IMR-90 (cell line): ENCODE measurements around the gene THEMIS2. TPM values are rescaled to one million over a fixed set of nuclear protein-coding genes. Genes with fewer than 3 reads are reported as not detected.

Source experiments
- ATAC-seq: fragments of 200-7000 bp; cut with Tn5 transposase; 2 replicates; pipeline ENCODE4 v1.9.1; 2020; ENCODE audit warnings: low read depth, mild to moderate bottlenecking, moderate library complexity
- BruUV-seq: library from RNA; stranded (reverse); fragments of 400-500 nt; replicated peaks from 2 replicates; lab custom pipeline; 2021; lab: Mats Ljungman, UMichigan
- CTCF ChIA-PET: fragments of 300-600 bp; formaldehyde crosslinking; extraction: SDS; loops from one replicate; lab custom pipeline; 2021; ENCODE audit warnings: antibody characterized with exemption; lab: Yijun Ruan, JAX
- POLR2A ChIA-PET: fragments of 300-600 bp; sonication (Branson Sonifier 250); formaldehyde crosslinking; loops from one replicate; lab custom pipeline; 2022; ENCODE audit warnings: antibody characterized with exemption; ENCODE audit not compliant: unreplicated experiment; lab: Charles Lee
- DNase-seq: peaks from one replicate; pipeline ENCODE4 v3.0.0; 2013
- H2AFZ ChIP-seq: replicated peaks from 2 replicates; pipeline ENCODE3; 2013; ENCODE audit warnings: low read length, mild to moderate bottlenecking; ENCODE audit not compliant: poor library complexity
- H2AK5ac ChIP-seq: 2 replicates; pipeline ENCODE4 v1.6.1; 2013; ENCODE audit warnings: low read depth, low read length, inconsistent platforms
- H2AK9ac ChIP-seq: replicated peaks from 2 replicates; pipeline ENCODE3; 2013; ENCODE audit warnings: mild to moderate bottlenecking, low read depth, low read length, moderate library complexity; ENCODE audit not compliant: poor library complexity
- H2BK120ac ChIP-seq: 2 replicates; pipeline ENCODE4 v1.6.1; 2013; ENCODE audit warnings: low read depth, low read length, inconsistent platforms
- H2BK15ac ChIP-seq: 3 replicates; pipeline ENCODE4 v1.6.1; 2013; ENCODE audit warnings: low read depth, low read length, inconsistent platforms
- H2BK20ac ChIP-seq: 2 replicates; pipeline ENCODE4 v1.6.1; 2013; ENCODE audit warnings: low read depth, mild to moderate bottlenecking, inconsistent platforms, low read length, moderate library complexity
- H2BK5ac ChIP-seq: 2 replicates; pipeline ENCODE4 v1.6.1; 2013; ENCODE audit warnings: mild to moderate bottlenecking, low read depth, low read length, inconsistent platforms; ENCODE audit not compliant: poor library complexity, severe bottlenecking
- H3K14ac ChIP-seq: replicated peaks from 2 replicates; pipeline ENCODE4 v1.6.1; 2013; ENCODE audit warnings: low read depth, low read length, inconsistent platforms
- H3K18ac ChIP-seq: 2 replicates; pipeline ENCODE4 v1.6.1; 2013; ENCODE audit warnings: low read depth, low read length, control low read depth
- H3K23ac ChIP-seq: 2 replicates; pipeline ENCODE4 v1.6.1; 2013; ENCODE audit warnings: low read depth, low read length, inconsistent platforms
- H3K27ac ChIP-seq: 2 replicates; pipeline ENCODE4 v1.5.1; 2013; ENCODE audit warnings: mild to moderate bottlenecking, control low read depth, low read length; ENCODE audit not compliant: insufficient read depth
- H3K27me3 ChIP-seq: 2 replicates; pipeline ENCODE4 v1.6.1; 2013; ENCODE audit warnings: low read length; ENCODE audit not compliant: control insufficient read depth, insufficient read depth
- H3K36me3 ChIP-seq: 2 replicates; pipeline ENCODE4 v1.6.1; 2013; ENCODE audit warnings: low read length, mixed read lengths; ENCODE audit not compliant: control insufficient read depth, insufficient read depth
- H3K4ac ChIP-seq: 2 replicates; pipeline ENCODE4 v1.6.1; 2013; ENCODE audit warnings: low read depth, low read length, inconsistent platforms
- H3K4me1 ChIP-seq: 2 replicates; pipeline ENCODE4 v1.6.1; 2013; ENCODE audit warnings: low read length, mixed read lengths; ENCODE audit not compliant: control insufficient read depth, insufficient read depth
- H3K4me2 ChIP-seq: 2 replicates; pipeline ENCODE4 v1.6.1; 2013; ENCODE audit warnings: low read depth, mild to moderate bottlenecking, control low read depth, low read length, moderate library complexity
- H3K4me3 ChIP-seq: 2 replicates; pipeline ENCODE4 v1.5.1; 2013; ENCODE audit warnings: low read depth, mild to moderate bottlenecking, control low read depth, low read length, moderate library complexity; ENCODE audit not compliant: insufficient read depth
- H3K56ac ChIP-seq: 2 replicates; pipeline ENCODE4 v1.6.1; 2013; ENCODE audit warnings: low read length, inconsistent platforms; ENCODE audit not compliant: insufficient read depth; ENCODE audit errors: extremely low read depth
- H3K79me1 ChIP-seq, 2 experiments: 2 replicates each; pipeline ENCODE4 v1.6.1; 2013; ENCODE audit warnings: low read length in 2 of 2, inconsistent platforms in 1 of 2, low read depth in 1 of 2
- H3K9ac ChIP-seq: 2 replicates; pipeline ENCODE4 v1.6.1; 2013; ENCODE audit warnings: low read depth, low read length, control low read depth
- H3K9me1 ChIP-seq: 2 replicates; pipeline ENCODE4 v1.6.1; 2013; ENCODE audit warnings: low read length, inconsistent platforms; ENCODE audit not compliant: insufficient read depth
- H3K9me3 ChIP-seq: 2 replicates; pipeline ENCODE4 v1.6.1; 2013; ENCODE audit warnings: low read length; ENCODE audit not compliant: control insufficient read depth, insufficient read depth
- H4K20me1 ChIP-seq: 2 replicates; pipeline ENCODE4 v1.6.1; 2013; ENCODE audit warnings: low read length, inconsistent platforms; ENCODE audit not compliant: insufficient read depth
- H4K5ac ChIP-seq: 2 replicates; pipeline ENCODE4 v1.6.1; 2013; ENCODE audit warnings: mild to moderate bottlenecking, low read depth, low read length, control low read depth
- H4K8ac ChIP-seq, 2 experiments: 2 replicates each; pipeline ENCODE4 v1.6.1; 2013; ENCODE audit warnings: low read depth in 2 of 2, low read length in 2 of 2, control low read depth in 1 of 2, inconsistent platforms in 1 of 2
- H4K91ac ChIP-seq: 2 replicates; pipeline ENCODE4 v1.6.1; 2013; ENCODE audit warnings: low read depth, low read length, inconsistent platforms; ENCODE audit not compliant: insufficient read depth
- CEBPB ChIP-seq: IDR thresholded peaks from 2 replicates; pipeline ENCODE4 v1.6.1; 2012; ENCODE audit warnings: low read depth, low read length, improper control_type of control experiment
- CHD1 ChIP-seq: IDR thresholded peaks from 2 replicates; pipeline ENCODE4 v1.6.1; 2012; ENCODE audit warnings: low read depth, low read length, improper control_type of control experiment
- CTCF ChIP-seq: conservative IDR thresholded peaks from 2 replicates; pipeline ENCODE4 v1.5.1; 2012; ENCODE audit warnings: mild to moderate bottlenecking, low read depth, low read length, improper control_type of control experiment
- MAZ ChIP-seq: IDR thresholded peaks from 2 replicates; pipeline ENCODE4 v1.6.1; 2012; ENCODE audit warnings: low read depth, mild to moderate bottlenecking, low read length, improper control_type of control experiment, moderate library complexity, borderline replicate concordance
- MXI1 ChIP-seq: IDR thresholded peaks from 2 replicates; pipeline ENCODE4 v1.6.1; 2012; ENCODE audit warnings: low read depth, mild to moderate bottlenecking, low read length, moderate library complexity, borderline replicate concordance
- POLR2A ChIP-seq: IDR thresholded peaks from 2 replicates; pipeline ENCODE4 v1.6.1; 2012; ENCODE audit warnings: mild to moderate bottlenecking, low read depth, low read length
- RAD21 ChIP-seq: IDR thresholded peaks from 2 replicates; pipeline ENCODE4 v1.6.1; 2012; ENCODE audit warnings: low read length, improper control_type of control experiment
- RCOR1 ChIP-seq: IDR thresholded peaks from 2 replicates; pipeline ENCODE4 v1.6.1; 2012; ENCODE audit warnings: mild to moderate bottlenecking, low read length, improper control_type of control experiment; ENCODE audit not compliant: insufficient replicate concordance
- RFX5 ChIP-seq: IDR thresholded peaks from 2 replicates; pipeline ENCODE4 v1.8.0; 2012; ENCODE audit warnings: low read depth, mild to moderate bottlenecking, low read length, moderate library complexity
- SMC3 ChIP-seq: fragments of 150-350 bp; IDR thresholded peaks from 2 replicates; pipeline ENCODE4 v1.6.1; 2016; ENCODE audit warnings: low read depth, mild to moderate bottlenecking, antibody characterized with exemption, low read length, moderate library complexity
- WGBS, 2 experiments: methylation state at CpG; one replicate each; pipeline versions ENCODE4 v1.1.5 to v1.1.7; 2013; ENCODE audit warnings: missing lambda C conversion rate in 2 of 2; ENCODE audit not compliant: insufficient read length in 1 of 2; ENCODE audit errors: extremely low coverage in 2 of 2; 5-methylcytosine and 5-hydroxymethylcytosine counted together
- dilution Hi-C: fragments of 300-500 bp; cut with HindIII; formaldehyde crosslinking; loops from one replicate; pipeline ENCODE4 v1.14.3; 2018; ENCODE audit warnings: low sequenced_read_pairs; ENCODE audit not compliant: unreplicated experiment
- in situ Hi-C: fragments of 300-500 bp; cut with MboI; formaldehyde crosslinking; loops from 3 replicates; pipeline ENCODE4 v1.14.3; 2019; ENCODE audit warnings: low sequenced_read_pairs, inconsistent platforms, mixed read lengths
- intact Hi-C: fragments of 100-400 bp; cut with micrococcal nuclease; formaldehyde crosslinking; loops from 2 replicates; pipeline ENCODE4 v1.10.0; 2022
- polyA plus RNA-seq, 3 experiments: library from polyadenylated mRNA; depleted of rRNA; stranded (reverse); fragments of >200 nt; gene quantifications; 2 replicates each; pipeline ENCODE4 v1.2.3, GENCODE V29; 2012; ENCODE audit warnings: low replicate concordance in 1 of 3
- total RNA-seq: library from RNA; depleted of rRNA; stranded (reverse); fragments of >200 nt; gene quantifications from 2 replicates; pipeline ENCODE4 v1.2.3, GENCODE V29; 2012

THEMIS2 gene
- total and polyA plus RNA-seq, 2 of the 4 experiments (the other 2 are of a cell fraction): 4.5 to 5.0 TPM

GRCh38 chr1:27858072-27858948, 14.0 kb upstream of the THEMIS2 start:
- Histone ChIP-seq H3K4me3 (no peak overlapping the region), H2AK5ac (peak overlapping the region; percentile 16; the same call in 1 of the 2 replicates), H3K23ac (no peak overlapping the region), H2AK9ac (peak overlapping the region; percentile 44), H2BK5ac (no peak overlapping the region), H3K79me1 (no peaks in the 10 kb centered on the region), H2BK15ac (no peak overlapping the region), H3K9me1 (peaks cover 9% of the 10 kb centered on the region; the same call in 1 of the 2 replicates), H3K4ac (no peak overlapping the region; the same call in 1 of the 2 replicates), H3K4me2 (peak overlapping the region; percentile 39; the same call in 1 of the 2 replicates), H3K14ac (no peak overlapping the region), H3K9ac (no peak overlapping the region), H4K8ac (no peak overlapping the region; a peak in 1 of 4 replicates), H4K5ac (no peak overlapping the region), H2AFZ (peak overlapping the region; percentile 91), H3K4me1 (peaks cover 5% of the 10 kb centered on the region), H3K27ac (no peak overlapping the region), H4K20me1 (no peaks in the 10 kb centered on the region), H3K36me3 (no peaks in the 10 kb centered on the region), H3K9me3 (no peaks in the 10 kb centered on the region), H2BK20ac (no peak overlapping the region), H4K91ac (no peak overlapping the region), H3K18ac (no peak overlapping the region), H2BK120ac (peak overlapping the region; percentile 20; the same call in 1 of the 2 replicates), H3K27me3 (no peaks in the 10 kb centered on the region), H3K56ac (no peak overlapping the region)
- TF ChIP-seq RCOR1: no peak
- no peak for TF ChIP-seq RFX5
- peak; percentile 99 for TF ChIP-seq RAD21
- TF ChIP-seq SMC3: peak; percentile 93
- TF ChIP-seq CHD1: no peak
- peak; percentile 90 for TF ChIP-seq MAZ
- TF ChIP-seq CTCF: peak; percentile 98
- no peak for TF ChIP-seq MXI1
- TF ChIP-seq POLR2A: peak; percentile 48; the same call in 1 of the 2 replicates
- TF ChIP-seq CEBPB: no peak
- no TSS peak for BruUV-seq
- ChIA-PET POLR2A (no interaction called here), CTCF (interaction anchor here (0.5 to 1.9 kb wide), 6 partner anchors 82 to 403 kb away, joined by 3 to 6 read pairs (median 3); no protein-coding TSS in a partner anchor)
- intact Hi-C loops (loop anchor here (1.0 to 10.0 kb wide), 3 partner anchors 121 to 346 kb away; partner anchors contain the start of gene EYA3), in situ Hi-C loops (loop anchor here (25.0 kb wide), 1 partner anchor 354 kb away; no protein-coding TSS in a partner anchor), dilution Hi-C loops (no loop called here)
- DNase-seq (peak; percentile 77), ATAC-seq (peak; percentile 94)
- WGBS, 2 experiments: 60% methylated on average over 1 of the region's 10 CpGs; no CpG with 5 or more reads in 1 of the 2 experiments
